Cardiac fibroblast (primary cell): ENCODE results near the gene MRPL11.
"Not testable (repeated sequence)": the region's sequence is repeated elsewhere in the genome, so short reads cannot be mapped to it uniquely, and the experiment has no call there.

Experiments
- DNase-seq, 2 donors: peaks; one replicate each; pipeline versions ENCODE4 v3.0.0 to v3.0.0-alpha.2; 2010; ENCODE audit warnings: low read depth in 2 of 2
- H3K4me3 ChIP-seq, 2 donors: replicated peaks in 1 of 2; 1 replicate in 1 of 2; 2 replicates in 1 of 2; pipeline ENCODE4 v1.5.1; 2011; ENCODE audit warnings: low read depth in 2 of 2, low read length in 2 of 2, mild to moderate bottlenecking in 2 of 2, moderate library complexity in 1 of 2
- TF ChIP-seq, protein P1 (sequence below): IDR thresholded peaks from one replicate; pipeline ENCODE4 v1.5.1; 2011; ENCODE audit warnings: low read depth, mild to moderate bottlenecking, low read length, inconsistent platforms

MRPL11 gene

GRCh38 chr11:66447012-66447411 is 8.4 kb upstream of the MRPL11 start:
- H3K4me3 ChIP-seq, result no peak overlapping the region
- TF ChIP-seq, protein P1, sequence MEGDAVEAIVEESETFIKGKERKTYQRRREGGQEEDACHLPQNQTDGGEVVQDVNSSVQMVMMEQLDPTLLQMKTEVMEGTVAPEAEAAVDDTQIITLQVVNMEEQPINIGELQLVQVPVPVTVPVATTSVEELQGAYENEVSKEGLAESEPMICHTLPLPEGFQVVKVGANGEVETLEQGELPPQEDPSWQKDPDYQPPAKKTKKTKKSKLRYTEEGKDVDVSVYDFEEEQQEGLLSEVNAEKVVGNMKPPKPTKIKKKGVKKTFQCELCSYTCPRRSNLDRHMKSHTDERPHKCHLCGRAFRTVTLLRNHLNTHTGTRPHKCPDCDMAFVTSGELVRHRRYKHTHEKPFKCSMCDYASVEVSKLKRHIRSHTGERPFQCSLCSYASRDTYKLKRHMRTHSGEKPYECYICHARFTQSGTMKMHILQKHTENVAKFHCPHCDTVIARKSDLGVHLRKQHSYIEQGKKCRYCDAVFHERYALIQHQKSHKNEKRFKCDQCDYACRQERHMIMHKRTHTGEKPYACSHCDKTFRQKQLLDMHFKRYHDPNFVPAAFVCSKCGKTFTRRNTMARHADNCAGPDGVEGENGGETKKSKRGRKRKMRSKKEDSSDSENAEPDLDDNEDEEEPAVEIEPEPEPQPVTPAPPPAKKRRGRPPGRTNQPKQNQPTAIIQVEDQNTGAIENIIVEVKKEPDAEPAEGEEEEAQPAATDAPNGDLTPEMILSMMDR, result no peak
- no peak for DNase-seq

GRCh38 chr11:66443602-66444001 is 5.0 kb upstream of the MRPL11 start:
- H3K4me3 ChIP-seq, result no peak overlapping the region
- DNase-seq, result peak; percentile 50 to 93
- TF ChIP-seq, protein P1, result no peak

DNA sequence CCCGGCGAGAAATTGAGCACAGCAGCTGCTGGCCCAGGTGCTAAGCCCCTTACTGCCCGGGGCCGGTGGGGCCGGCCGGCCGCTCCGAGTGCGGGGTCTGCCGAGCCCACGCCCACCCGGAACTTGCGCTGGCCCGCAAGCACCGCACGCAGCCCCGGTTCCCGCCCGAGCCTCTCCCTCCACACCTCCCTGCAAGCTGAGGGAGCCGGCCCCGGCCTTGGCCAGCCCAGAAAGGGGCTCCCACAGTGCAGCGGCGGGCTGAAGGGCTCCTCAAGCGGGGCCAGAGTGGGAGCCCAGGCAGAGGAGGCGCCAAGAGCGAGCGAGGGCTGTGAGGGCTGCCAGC is 2.3 kb upstream of the MRPL11 start:
- DNase-seq, H3K4me3 ChIP-seq: not testable (repeated sequence)

DNA sequence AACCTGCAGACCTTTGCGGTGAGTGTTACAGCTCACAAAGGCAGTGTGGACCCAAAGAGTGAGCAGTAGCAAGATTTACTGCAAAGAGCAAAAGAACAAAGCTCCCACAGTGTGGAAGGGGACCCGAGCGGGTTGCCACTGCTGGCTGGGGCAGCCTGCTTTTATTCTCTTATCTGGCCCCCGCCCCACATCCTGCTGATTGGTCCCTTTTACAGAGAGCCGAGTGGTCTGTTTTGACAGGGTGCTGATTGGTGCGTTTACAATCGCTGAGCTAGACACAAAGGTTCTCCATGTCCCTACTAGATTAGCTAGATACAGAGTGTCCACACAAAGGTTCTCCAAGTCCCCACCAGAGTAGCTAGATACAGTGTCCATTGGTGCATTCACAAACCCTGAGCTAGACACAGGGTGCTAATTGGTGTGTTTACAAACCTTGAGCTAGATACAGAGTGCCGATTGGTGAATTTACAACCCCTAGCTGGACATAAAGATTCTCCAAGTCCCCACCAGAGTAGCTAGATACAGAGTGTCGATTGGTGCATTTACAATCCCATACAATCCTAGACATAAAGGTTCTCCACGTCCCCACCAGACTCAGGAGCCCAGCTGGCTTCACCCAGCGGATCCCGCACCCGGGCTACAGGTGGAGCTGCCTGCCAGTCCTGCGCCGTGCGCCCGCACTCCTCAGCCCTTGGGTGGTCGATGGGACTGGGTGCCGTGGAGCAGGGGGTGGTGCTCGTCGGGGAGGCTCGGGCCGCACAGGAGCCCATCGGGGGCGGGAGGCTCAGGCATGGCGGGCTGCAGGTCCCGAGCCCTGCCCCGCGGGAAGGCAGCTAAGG is 1.7 kb upstream of the MRPL11 start:
- DNase-seq, H3K4me3 ChIP-seq: not testable (repeated sequence)

DNA sequence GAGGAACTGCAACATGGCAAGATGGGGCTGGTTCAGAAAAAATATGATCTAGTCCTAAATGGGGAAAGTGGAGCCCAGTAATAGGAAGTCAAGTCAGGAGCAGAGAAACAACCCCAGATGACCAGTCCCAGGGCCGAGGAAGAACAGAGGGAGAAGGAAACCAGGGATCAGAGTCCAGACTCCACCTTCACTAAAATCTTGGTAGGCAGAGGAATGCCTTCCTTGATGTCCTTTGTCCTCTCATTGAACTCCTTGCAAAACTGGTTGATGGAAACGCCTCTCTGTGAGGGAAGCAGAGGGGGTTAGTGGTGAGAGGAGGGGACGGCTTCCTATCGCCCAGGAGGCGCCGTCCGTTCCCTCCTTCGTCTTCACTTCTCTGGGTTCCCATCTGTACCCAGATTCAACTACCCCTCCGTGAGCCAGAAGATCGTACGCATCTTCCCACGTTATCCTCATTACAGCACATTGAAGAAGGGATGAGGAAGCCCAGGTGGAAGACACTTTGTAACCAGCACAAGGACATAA is 607 bp downstream of the MRPL11 start:
- DNase-seq, result no peak
- H3K4me3 ChIP-seq, result peak overlapping the region; percentile 72 to 76
- TF ChIP-seq, protein P1, result no peak

DNA sequence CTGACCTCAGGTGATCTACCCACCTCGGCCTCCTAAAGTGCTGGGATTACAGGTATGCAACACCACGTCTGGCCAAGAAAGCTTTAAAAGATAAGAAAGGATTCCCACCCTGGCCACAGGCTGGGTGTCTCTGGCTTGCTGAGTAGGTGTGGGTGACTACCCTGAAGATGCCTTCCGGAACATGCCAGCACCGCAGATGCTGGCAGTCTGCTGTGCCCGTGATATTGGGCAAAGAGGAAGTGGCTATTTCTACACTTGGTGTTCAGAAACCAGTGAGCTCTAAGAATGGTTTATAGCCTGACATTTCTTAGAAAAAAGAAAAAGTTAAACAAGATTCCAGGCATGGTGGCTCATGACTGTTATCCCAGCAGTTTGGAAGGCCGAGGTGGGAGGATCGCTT is 6.1 kb downstream of the MRPL11 start:
- no peak overlapping the region for H3K4me3 ChIP-seq
- no peak for DNase-seq
- TF ChIP-seq, protein P1, result no peak

GRCh38 chr11:66431871-66432329 is 6.7 kb downstream of the MRPL11 start:
- H3K4me3 ChIP-seq, result not testable (repeated sequence)

GRCh38 chr11:66431287-66431686 is 7.4 kb downstream of the MRPL11 start:
- not testable (repeated sequence) for DNase-seq

More at GRCh38 chr11:66431871-66432329, 6.7 kb downstream of the MRPL11 start:
- DNase-seq, result not testable (repeated sequence)

GRCh38 chr11:66429983-66430602 is 8.6 kb downstream of the MRPL11 start:
- TF ChIP-seq, protein P1, result peak; percentile 87

More at GRCh38 chr11:66431287-66431686, 7.4 kb downstream of the MRPL11 start:
- H3K4me3 ChIP-seq, result not testable (repeated sequence)

More at GRCh38 chr11:66429983-66430602, 8.6 kb downstream of the MRPL11 start:
- peak; percentile 82 to 83 for DNase-seq
- no peak overlapping the region for H3K4me3 ChIP-seq
